ENCODE data around the gene RNH1. TPM values are rescaled to one million over a fixed set of nuclear protein-coding genes. Genes with fewer than 3 reads are reported as not detected.

The RNH1 gene
- total and polyA plus RNA-seq, 2 of the 8 experiments (the other 6 are each of a cell fraction or from before 2014, with no cell fraction given), result 48.7 to 49.8 TPM

GRCh38 chr11:487571-488021 is 19.4 kb downstream of the RNH1 start:
- CTCF ChIA-PET (ENCODE audit: partially characterized antibody), result no interaction called here

More at GRCh38 chr11:487571-488021, 19.4 kb downstream of the RNH1 start:
- Histone ChIP-seq H3K36me3 (ENCODE audit: control insufficient read depth in 2 of 4, insufficient read depth in 4 of 4, low read length in 3 of 4) (peaks cover 0 to 15% (median 3%) of the 10 kb centered on the region in 4 experiments; a peak in 5 of 8 replicates), H3K79me2 (ENCODE audit: control insufficient read depth in 1 of 2, insufficient read depth in 2 of 2, low read length in 2 of 2) (peaks cover 0 to 16% of the 10 kb centered on the region in 2 experiments; a peak in 1 of 4 replicates), H3K4me2 (ENCODE audit: insufficient read depth in 1 of 2, low read depth in 2 of 2, low read length in 2 of 2) (no peak overlapping the region), H3K4me1 (replicated peaks in 1 of 4; ENCODE audit: control insufficient read depth in 3 of 4, insufficient read depth in 4 of 4, low read length in 3 of 4) (no peaks in the 10 kb centered on the region), H3K23ac (ENCODE audit: insufficient read length) (no peak overlapping the region), H2BK15ac (ENCODE audit: low read length) (no peak overlapping the region), H4K8ac (ENCODE audit: extremely low read depth, insufficient read depth, low read length) (no peak overlapping the region), H3K27ac (ENCODE audit: low read depth, low read length) (no peak overlapping the region), H3K9ac (replicated peaks in 1 of 4; ENCODE audit: extremely low read depth in 1 of 4, low read depth in 3 of 4, low read length in 3 of 4) (no peak overlapping the region), H2BK12ac (ENCODE audit: low read depth, low read length) (no peak overlapping the region), H2BK5ac (ENCODE audit: low read depth, low read length) (no peak overlapping the region), H3K18ac (ENCODE audit: extremely low read depth, low read length) (no peak overlapping the region), H2BK20ac (ENCODE audit: low read length) (no peak overlapping the region), H2AK5ac (ENCODE audit: low read depth, low read length) (no peak overlapping the region), H3K4ac (replicated peaks; ENCODE audit: insufficient read length, low read depth, low read length) (no peak overlapping the region), H4K20me1 (replicated peaks in 1 of 2; ENCODE audit: control insufficient read depth in 1 of 2, insufficient read depth in 2 of 2, low read length in 2 of 2) (peaks cover 1 to 9% of the 10 kb centered on the region in 2 experiments), H3K9me3 (ENCODE audit: insufficient read depth in 2 of 2, low read depth in 1 of 2, low read length in 1 of 2) (peaks cover 0 to 10% of the 10 kb centered on the region in 2 experiments; a peak in 1 of 4 replicates), H3K4me3 (ENCODE audit: extremely low read depth in 1 of 4, insufficient read depth in 2 of 4, low read depth in 3 of 4, low read length in 4 of 4) (no peak overlapping the region), H2AFZ (ENCODE audit: low read length) (no peak overlapping the region), H3K14ac (ENCODE audit: insufficient read length) (no peak overlapping the region), H3K23me2 (ENCODE audit: low read depth, low read length) (no peaks in the 10 kb centered on the region), H2BK120ac (replicated peaks; ENCODE audit: low read depth, low read length) (no peak overlapping the region), H3K56ac (replicated peaks; ENCODE audit: insufficient read length, low read depth, low read length) (no peak overlapping the region), H3K27me3 (replicated peaks in 1 of 4; ENCODE audit: control insufficient read depth in 3 of 4, extremely low read depth in 1 of 4, insufficient read depth in 3 of 4, low read length in 3 of 4) (no peaks in the 10 kb centered on the region), H3K79me1 (ENCODE audit: low read depth, low read length) (peaks cover 13% of the 10 kb centered on the region), H4K5ac (ENCODE audit: insufficient read length, low read depth, low read length) (no peak overlapping the region), H4K91ac (replicated peaks; ENCODE audit: insufficient read length, low read length) (no peak overlapping the region)
- POLR2A ChIA-PET (ENCODE audit: partially characterized antibody), result no interaction called here
- 95% methylated on average over 22 of the region's 22 CpGs; no CpG with 5 or more reads in 1 of the 2 experiments for WGBS, 2 experiments (ENCODE audit: extremely low coverage in 1 of 2, insufficient coverage in 1 of 2, insufficient read length in 1 of 2, insufficient replicate concordance in 2 of 2, low coverage in 1 of 2, low lambda C conversion rate in 2 of 2, missing lambda C conversion rate in 1 of 2)
- FAIRE-seq (no peak), DNase-seq (ENCODE audit: low read depth in 1 of 2, low spot score in 2 of 2) (no peak)
- TF ChIP-seq CREB1 (IDR thresholded peaks at IDR 0.05) (no peak), YY1 (IDR thresholded peaks at IDR 0.05; ENCODE audit: low read depth, low read length) (no peak), JUND (IDR thresholded peaks at IDR 0.05; ENCODE audit: low read length) (no peak), SIRT6 (IDR thresholded peaks at IDR 0.05; ENCODE audit: low read length) (no peak), ASH2L (IDR thresholded peaks at IDR 0.05; ENCODE audit: low read length) (no peak), POLR2A (IDR thresholded peaks at IDR 0.05; ENCODE audit: control extremely low read depth in 1 of 2, low read depth in 2 of 2, low read length in 2 of 2) (no peak)

All from H1 (cell line).